ENCODE results near the gene OCA2. TPM values are rescaled to one million over a fixed set of nuclear protein-coding genes. Genes with fewer than 3 reads are reported as not detected.

OCA2 gene
- total RNA-seq, 1 donor from 2014 or later, result 0.79 TPM

- TF ChIP-seq CTCF (IDR thresholded peaks at IDR 0.05; ENCODE audit: unreplicated experiment), result no peak
- Mint-ChIP-seq H3K4me3 (ENCODE audit: low read depth) (peak overlapping the region; percentile 67), H3K4me1 (ENCODE audit: low read depth) (peaks cover 5% of the 10 kb centered on the region), H3K36me3 (ENCODE audit: insufficient read depth) (no peaks in the 10 kb centered on the region), H3K27me3 (peaks cover 83% of the 10 kb centered on the region), H3K27ac (no peak overlapping the region), H3K9me3 (ENCODE audit: low read depth) (no peaks in the 10 kb centered on the region)
- peak; percentile 28 for DNase-seq (ENCODE audit: low spot score, unreplicated experiment)
These were observed 2.3 kb downstream of the OCA2 start for GRCh38 chr15:28096670-28097431.

GRCh38 chr15:28096411-28096669, 2.8 kb downstream of the OCA2 start:
- Mint-ChIP-seq H3K4me3 (ENCODE audit: low read depth) (peak overlapping the region; percentile 67), H3K27ac (peak overlapping the region; percentile 89), H3K36me3 (ENCODE audit: insufficient read depth) (no peaks in the 10 kb centered on the region), H3K27me3 (peaks cover 78% of the 10 kb centered on the region), H3K9me3 (ENCODE audit: low read depth) (no peaks in the 10 kb centered on the region), H3K4me1 (ENCODE audit: low read depth) (peaks cover 5% of the 10 kb centered on the region)
- no peak for TF ChIP-seq CTCF (IDR thresholded peaks at IDR 0.05; ENCODE audit: unreplicated experiment)
- DNase-seq (ENCODE audit: low spot score, unreplicated experiment), result no peak

DNA sequence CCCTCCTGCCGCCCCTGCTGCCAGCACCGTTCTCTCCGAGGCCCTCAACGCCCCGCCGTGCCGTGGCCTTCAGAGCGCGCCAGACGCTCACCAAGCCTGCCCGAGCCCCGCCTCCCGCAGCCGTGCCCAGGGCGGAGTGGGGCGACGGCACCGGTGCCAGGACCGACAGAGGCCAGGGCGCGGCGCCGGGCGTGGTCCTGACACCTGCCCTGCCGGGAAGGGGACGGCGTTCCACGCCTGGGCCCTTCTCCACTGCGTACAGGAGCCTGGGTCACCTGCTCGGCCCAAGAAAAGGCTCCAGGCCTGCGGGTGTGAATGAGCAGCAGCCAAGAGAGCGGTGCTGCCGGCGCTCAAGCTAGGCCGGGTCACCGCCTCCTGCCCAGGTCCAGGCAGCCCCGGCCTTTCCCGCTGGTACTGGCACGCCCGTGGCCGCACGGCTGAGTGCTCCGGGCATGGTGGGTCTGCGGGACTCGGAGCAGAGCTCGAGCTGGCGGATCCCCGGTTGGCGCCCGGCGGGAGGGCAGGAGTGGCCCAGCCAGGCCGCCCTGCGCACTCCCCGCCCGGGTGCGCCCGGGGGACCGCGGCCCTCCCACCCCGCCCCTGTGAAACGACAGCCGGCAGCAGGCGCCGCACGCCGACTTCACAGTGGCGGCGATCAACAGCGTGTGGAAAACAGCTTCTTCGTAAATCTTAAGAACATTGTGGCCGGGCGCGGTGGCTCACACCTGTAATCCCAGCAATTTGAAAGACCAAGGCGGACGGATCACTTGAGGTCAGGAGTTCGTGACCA, 4.2 kb downstream of the OCA2 start:
- no peak overlapping the region for H3K27ac Mint-ChIP-seq
- no peak for TF ChIP-seq CTCF (IDR thresholded peaks at IDR 0.05; ENCODE audit: unreplicated experiment)
- peaks cover 74% of the 10 kb centered on the region for H3K27me3 Mint-ChIP-seq
- peaks cover 5% of the 10 kb centered on the region for H3K4me1 Mint-ChIP-seq (ENCODE audit: low read depth)
- DNase-seq (ENCODE audit: low spot score, unreplicated experiment), result peak; percentile 22
- peak overlapping the region; percentile 67 for H3K4me3 Mint-ChIP-seq (ENCODE audit: low read depth)
- H3K9me3 Mint-ChIP-seq (ENCODE audit: low read depth), result peaks cover 11% of the 10 kb centered on the region
- H3K36me3 Mint-ChIP-seq (ENCODE audit: insufficient read depth), result no peaks in the 10 kb centered on the region

DNA sequence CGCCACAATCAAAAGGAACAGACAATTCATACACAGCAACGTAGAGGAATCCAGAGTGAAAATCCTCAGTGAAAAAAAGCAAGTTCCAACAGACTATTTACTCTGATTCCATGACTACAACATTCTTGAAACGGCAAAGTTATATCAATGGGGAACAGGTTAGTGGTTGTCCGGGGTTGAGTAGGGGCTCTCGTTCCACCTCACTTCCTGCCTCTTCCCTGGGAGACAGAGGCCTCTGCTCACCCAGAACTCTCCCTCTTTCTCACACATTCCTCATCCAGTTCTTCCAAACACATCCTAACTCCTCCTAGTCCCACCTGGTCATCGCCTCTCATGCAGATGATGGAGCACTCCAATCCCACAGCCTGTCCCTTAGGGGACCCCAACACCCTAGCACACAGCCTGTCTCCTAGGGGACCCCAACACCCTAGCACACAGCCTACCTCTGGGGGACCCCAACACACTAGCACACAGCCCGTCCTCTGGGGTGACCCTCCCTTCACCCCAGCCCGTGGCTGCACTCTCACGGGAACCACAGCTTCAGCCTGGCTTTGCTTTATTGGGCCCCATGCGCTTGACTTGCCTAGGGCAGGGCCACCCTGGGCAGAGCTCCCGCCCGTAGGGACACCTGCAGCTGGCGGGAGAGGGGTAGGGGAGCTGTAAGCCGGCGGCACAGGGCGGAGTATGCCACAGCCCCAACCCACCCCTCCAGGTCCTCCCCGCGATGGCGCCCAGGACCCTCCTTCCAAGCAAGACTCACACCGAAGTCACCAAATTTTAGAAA, 5.2 kb downstream of the OCA2 start:
- H3K27ac Mint-ChIP-seq, result no peak overlapping the region
- TF ChIP-seq CTCF (IDR thresholded peaks at IDR 0.05; ENCODE audit: unreplicated experiment), result no peak
- H3K4me3 Mint-ChIP-seq (ENCODE audit: low read depth), result no peak overlapping the region
- peaks cover 71% of the 10 kb centered on the region for H3K27me3 Mint-ChIP-seq
- DNase-seq (ENCODE audit: low spot score, unreplicated experiment), result no peak
- peaks cover 16% of the 10 kb centered on the region for H3K9me3 Mint-ChIP-seq (ENCODE audit: low read depth)
- H3K36me3 Mint-ChIP-seq (ENCODE audit: insufficient read depth), result no peaks in the 10 kb centered on the region
- H3K4me1 Mint-ChIP-seq (ENCODE audit: low read depth), result peaks cover 4% of the 10 kb centered on the region

- peaks cover 67% of the 10 kb centered on the region for H3K27me3 Mint-ChIP-seq
- H3K4me3 Mint-ChIP-seq (ENCODE audit: low read depth), result no peak overlapping the region
- TF ChIP-seq CTCF (IDR thresholded peaks at IDR 0.05; ENCODE audit: unreplicated experiment), result no peak
- H3K9me3 Mint-ChIP-seq (ENCODE audit: low read depth), result peaks cover 22% of the 10 kb centered on the region
- no peak for DNase-seq (ENCODE audit: low spot score, unreplicated experiment)
- no peaks in the 10 kb centered on the region for H3K36me3 Mint-ChIP-seq (ENCODE audit: insufficient read depth)
- H3K27ac Mint-ChIP-seq, result no peak overlapping the region
- peaks cover 2% of the 10 kb centered on the region for H3K4me1 Mint-ChIP-seq (ENCODE audit: low read depth)
These were observed 7.8 kb downstream of the OCA2 start for GRCh38 chr15:28091313-28091712.
